Suppressor macrophage treated with lipopolysaccharide for 1 hour (primary cell): Measurements from ENCODE around the gene ZNF423.
A peak's percentile ranks its signal among the peaks of the same experiment; 100 is the strongest.
"Not testable (repeated sequence)": the region's sequence is repeated elsewhere in the genome, so short reads cannot be mapped to it uniquely, and the experiment has no call there.

Experiments
- DNase-seq, 3 donors: peaks; one replicate each; pipeline ENCODE4 v3.0.0-alpha.2; 2020 to 2022

Gene ZNF423

GRCh38 chr16:49855822-49856671 is at the start of gene ZNF423:
Gene ZNF423, minus strand, starts transcription at chr16:49856112. Its CDS starts 338 bp downstream, at chr16:49855774.
- peak in 1 of 3 donors; percentile 7 for DNase-seq

- DNase-seq, result no peak
These were observed 48.6 kb upstream of the ZNF423 start for GRCh38 chr16:49904348-49905062.

DNA sequence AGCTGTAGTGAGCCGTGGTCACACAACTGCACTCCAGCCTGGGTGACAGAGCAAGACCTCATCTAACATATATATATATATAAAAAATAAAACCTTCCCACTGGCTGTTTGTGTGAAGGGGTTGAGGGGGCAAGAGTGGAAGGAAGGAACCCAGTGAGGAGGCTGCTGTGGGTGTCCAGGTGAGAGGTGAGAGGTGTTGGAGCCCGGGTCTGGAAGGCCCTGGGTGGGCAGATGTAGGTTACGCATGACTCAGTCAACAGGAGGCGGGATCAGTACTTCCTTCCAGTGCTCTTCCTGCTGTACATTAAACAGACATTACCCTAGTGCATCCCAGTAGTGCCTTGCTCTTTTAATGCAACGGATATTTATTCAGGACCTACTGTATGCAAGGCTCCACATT is 47.0 kb upstream of the ZNF423 start:
- DNase-seq, result no peak

DNA sequence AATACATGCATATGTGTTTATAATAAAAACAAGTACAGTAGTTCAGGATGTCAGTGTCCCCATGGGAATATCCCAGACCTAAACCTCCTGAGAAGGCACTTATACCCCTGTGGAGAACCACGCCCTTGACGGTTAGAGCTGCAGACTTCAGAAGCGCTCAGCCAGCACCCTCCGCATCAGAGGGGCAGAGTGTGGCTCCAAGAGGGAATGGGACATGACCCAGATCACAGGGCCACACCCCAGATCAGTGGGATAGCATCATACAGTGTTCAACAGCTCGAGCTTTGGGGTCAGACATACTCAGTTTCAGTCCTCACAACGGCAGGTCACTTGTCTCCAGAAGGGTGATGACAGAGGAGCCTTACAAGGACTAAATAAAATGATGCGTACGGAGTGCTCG is 45.8 kb upstream of the ZNF423 start:
- DNase-seq, result no peak

- DNase-seq, result no peak
These were observed 45.0 kb upstream of the ZNF423 start for GRCh38 chr16:49900875-49901274.

GRCh38 chr16:49899991-49900695 is 44.2 kb upstream of the ZNF423 start:
- DNase-seq, result no peak

GRCh38 chr16:49896447-49896964 is 40.6 kb upstream of the ZNF423 start:
- no peak for DNase-seq

GRCh38 chr16:49890876-49891275 is 35.0 kb upstream of the ZNF423 start:
- peak; percentile 27 to 58 (median 44) for DNase-seq

- DNase-seq, result no peak
These were observed 33.9 kb upstream of the ZNF423 start for GRCh38 chr16:49889725-49890397.

DNA sequence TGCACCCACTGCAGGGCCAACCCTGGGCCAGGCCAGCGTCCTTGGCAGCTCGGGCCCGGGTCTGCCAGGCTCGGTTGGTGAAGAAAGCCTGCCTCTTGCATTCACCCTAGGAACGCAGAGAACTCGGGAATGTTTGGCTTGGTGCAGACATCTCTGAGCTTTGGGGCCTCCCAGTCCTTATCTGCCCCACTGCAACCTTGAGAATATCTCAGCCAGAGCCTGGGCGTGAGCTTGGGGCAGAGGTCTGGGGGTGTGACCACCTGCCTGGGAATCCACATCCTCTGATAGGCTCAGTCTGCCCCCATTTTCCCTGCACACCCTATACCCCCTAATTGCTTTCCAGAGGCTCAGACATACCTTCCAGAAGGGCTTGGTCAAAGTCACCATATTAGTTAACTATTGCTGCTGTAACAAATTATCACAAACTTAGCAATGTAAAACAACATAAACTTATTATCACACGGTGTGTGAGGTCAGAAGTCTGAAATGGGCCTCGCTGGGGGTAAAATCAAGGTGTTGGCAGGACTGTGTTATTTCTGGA is 30.7 kb upstream of the ZNF423 start:
- DNase-seq, result no peak

GRCh38 chr16:49884033-49885015 is 28.4 kb upstream of the ZNF423 start:
- DNase-seq, result no peak

DNA sequence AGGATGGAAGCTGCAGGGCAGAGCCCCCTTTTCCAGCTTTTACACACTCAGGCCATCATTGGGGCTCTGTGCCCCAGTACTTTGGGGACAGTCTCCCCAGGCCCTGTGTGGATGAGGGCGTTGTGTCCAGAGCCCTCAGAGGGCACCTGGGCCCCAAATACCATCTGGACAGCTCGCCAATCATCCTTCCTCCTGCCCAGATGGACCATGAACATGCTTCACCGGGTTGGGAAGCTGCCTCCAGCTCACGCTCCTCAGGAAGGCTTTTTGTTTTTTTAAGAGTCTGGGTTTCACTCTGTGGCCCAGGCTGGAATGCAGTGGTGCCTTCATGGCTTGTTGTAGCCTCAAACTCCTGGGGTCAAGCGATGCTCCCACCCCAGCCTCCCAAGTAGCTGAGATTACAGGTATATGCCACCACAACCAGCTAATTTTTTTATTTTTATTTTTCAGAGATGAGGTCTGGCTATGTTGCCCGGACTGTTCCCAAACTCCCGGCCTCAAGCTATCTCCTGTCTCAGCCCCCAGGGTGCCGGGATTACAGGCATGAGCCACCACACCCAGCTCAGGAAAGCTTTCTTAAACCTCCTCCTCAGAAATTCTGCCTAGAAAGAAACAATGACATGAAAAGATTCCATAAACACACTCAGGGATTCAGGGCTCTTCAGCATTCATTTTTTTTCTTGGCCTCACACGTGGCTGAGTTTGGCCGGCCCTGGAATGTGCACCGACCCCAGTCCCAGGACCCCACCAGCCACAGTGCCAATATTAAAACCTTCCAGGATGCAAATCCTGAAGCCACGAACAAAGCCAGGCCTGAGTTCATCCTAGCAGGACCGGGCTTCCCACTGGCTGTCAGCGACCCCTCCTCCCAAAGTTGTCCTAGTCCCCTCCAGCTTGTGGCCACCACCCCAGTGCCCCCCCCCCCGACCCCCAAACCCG is 27.4 kb upstream of the ZNF423 start:
- DNase-seq, result no peak

DNA sequence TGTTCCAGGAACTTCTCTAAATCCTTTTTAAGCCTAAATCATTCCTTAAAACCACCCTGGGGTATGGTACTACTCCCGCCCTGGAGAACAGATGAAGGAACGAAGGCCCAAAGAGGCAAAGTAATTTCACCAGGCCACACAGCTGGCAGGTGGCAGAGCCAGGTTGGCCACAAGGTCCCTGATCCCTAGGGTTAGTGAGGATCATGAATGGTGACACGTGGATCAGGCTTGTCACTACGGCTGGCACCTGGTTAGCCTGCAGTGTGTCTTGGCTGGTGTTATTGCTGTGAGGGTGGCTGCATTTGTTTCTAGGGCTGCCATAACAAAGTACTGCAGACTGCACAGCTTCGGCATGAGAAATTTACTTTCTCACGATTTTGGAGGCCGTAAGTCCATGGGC is 26.0 kb upstream of the ZNF423 start:
- DNase-seq, result no peak

- not testable (repeated sequence) for DNase-seq
These were observed 22.6 kb upstream of the ZNF423 start for GRCh38 chr16:49878540-49878939.

- peak; percentile 64 to 86 (median 71) for DNase-seq
These were observed 20.8 kb upstream of the ZNF423 start for GRCh38 chr16:49876716-49877129.

GRCh38 chr16:49875806-49876715 is 20.1 kb upstream of the ZNF423 start:
- DNase-seq, result no peak

DNA sequence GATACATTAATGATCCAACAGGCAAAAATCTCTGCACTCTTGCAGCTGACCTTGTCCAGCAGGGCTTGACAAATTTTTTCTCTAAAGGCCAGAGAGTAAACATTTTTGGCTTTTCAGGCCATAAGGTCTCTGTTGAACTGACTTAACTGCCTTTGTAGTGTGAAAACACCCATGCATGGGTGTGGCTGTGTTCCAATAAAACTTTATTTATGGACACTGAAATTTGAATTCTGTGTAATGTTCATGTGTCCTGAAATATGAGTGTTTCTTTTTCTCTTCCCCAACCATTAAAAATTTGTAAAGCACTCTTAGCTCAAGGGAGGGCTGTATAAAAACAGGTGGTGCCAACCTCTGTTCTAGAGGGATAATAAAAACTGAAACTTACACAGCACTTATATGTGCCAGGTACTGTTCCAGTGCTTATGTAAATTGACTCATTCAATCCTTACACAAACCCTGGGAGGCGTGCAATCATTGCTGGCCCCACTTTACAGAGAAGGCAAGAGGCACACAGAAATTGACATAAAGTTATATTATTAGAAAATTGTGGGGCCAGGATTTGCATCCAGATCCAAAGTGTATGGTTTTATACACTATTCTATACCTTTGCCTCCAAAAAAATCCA is 18.8 kb upstream of the ZNF423 start:
- no peak for DNase-seq

- DNase-seq, result not testable (repeated sequence)
These were observed 15.9 kb upstream of the ZNF423 start for GRCh38 chr16:49871824-49872223.
